CD4-positive, alpha-beta T cell treated with Interleukin-15 for 4 hours (primary cell): ENCODE results near the gene MFGE8.
"Not testable (repeated sequence)": the region's sequence is repeated elsewhere in the genome, so short reads cannot be mapped to it uniquely, and the experiment has no call there.

ENCODE experiments used
- DNase-seq: peaks from one replicate; pipeline ENCODE4 v3.0.0-alpha.2; 2020; ENCODE audit warnings: low spot score

MFGE8 gene

DNA sequence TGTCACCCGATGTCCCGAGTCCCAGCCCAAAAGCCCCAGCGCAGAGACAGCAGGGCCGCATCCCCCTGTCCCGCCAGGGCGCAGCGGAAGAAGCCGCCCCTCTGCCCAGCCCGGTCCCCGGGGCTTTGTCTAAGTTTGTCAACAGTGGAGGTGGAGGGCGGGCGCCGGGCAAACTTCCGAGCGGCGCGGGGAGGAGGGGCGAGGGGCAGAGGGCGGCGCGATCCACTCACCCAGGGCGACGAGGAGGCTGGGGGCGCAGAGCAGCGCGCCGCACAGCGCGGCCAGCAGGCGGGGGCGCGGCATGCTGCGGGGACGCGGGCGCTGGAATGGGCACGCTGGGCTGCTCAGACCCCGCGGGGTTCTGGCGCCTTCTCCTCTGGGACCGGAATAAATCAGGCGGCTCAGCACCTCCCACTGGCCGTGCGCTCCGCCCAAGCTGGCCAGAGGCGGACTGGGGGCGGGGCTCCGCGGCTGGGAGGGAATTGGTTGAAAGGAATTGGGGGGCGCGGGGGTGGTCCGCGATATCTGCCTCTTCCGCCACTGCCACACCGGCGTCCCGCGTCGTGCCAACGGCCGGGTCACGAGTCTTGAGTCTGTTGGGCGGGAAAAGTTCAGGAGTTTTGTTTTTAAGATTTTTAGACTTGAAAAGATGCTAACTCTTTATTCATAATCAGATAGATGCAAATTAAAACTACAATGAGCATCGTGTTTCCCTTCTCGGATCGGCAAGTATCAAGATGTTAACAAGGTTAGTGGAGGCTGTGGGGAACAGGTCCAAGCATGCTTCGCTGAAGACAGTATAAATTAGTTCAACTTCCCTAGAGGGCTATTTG lies at the start of gene MFGE8:
MFGE8 (minus strand) TSS at position 363 of the 833 bp plus-strand sequence; CDS start at position 303, 60 bp downstream.
- DNase-seq = peak; percentile 55

DNA sequence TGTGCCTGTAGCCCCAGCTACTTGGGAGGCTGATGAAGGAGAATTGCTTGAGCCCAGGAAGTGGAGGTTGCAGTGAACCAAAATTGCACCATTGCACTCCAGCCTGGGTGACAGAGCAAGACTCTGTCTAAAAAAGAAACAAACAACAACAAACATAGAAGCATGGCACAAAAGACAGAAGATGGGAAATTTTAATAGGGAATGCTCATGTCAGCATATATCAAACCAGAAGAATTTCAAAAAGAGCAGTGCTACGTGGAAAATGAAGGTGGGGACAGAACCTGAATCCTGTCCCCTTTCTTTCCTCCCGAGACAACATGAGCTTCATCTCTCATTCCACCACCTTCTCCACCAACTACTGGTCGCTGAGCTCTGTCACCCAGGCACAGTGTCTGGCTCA lies 46.3 kb upstream of the MFGE8 start:
- DNase-seq = no peak

GRCh38 chr15:88956906-88957305 lies 43.7 kb upstream of the MFGE8 start:
- DNase-seq = no peak

- DNase-seq = no peak
These were observed 43.1 kb upstream of the MFGE8 start for GRCh38 chr15:88956263-88956662.

GRCh38 chr15:88954431-88955277 lies 41.5 kb upstream of the MFGE8 start:
- no peak for DNase-seq

DNA sequence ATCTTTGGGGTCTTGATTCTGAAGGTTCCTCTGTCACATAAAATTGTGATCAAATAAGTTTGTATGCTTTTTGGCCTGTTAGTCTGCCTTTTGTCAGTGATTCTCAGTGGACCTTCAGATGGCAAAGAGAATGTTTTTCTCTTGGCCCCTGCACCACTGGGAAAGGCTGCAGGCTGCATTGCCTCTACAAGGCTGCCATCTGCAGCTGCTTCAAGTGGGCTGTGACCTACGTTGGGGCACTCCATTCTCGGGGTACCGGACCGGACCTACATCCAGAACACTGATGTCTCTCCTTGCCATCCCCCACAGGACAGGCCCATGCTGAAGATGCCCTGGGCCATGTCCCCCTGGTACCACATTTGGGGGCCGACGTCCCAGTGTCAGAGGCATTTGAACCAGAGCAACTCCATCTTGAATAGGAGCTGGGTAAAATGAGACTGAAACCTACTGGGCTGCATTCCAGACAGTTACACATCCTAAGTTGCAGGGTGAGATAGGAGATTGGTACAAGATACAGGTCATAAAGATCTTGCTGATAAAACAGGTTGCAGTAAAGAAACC lies 37.5 kb upstream of the MFGE8 start:
- no peak for DNase-seq

GRCh38 chr15:88949734-88950400 lies 36.7 kb upstream of the MFGE8 start:
- no peak for DNase-seq

GRCh38 chr15:88940110-88940675 lies 27.0 kb upstream of the MFGE8 start:
- DNase-seq = no peak

- no peak for DNase-seq
These were observed 26.3 kb upstream of the MFGE8 start for GRCh38 chr15:88939486-88939806.

DNA sequence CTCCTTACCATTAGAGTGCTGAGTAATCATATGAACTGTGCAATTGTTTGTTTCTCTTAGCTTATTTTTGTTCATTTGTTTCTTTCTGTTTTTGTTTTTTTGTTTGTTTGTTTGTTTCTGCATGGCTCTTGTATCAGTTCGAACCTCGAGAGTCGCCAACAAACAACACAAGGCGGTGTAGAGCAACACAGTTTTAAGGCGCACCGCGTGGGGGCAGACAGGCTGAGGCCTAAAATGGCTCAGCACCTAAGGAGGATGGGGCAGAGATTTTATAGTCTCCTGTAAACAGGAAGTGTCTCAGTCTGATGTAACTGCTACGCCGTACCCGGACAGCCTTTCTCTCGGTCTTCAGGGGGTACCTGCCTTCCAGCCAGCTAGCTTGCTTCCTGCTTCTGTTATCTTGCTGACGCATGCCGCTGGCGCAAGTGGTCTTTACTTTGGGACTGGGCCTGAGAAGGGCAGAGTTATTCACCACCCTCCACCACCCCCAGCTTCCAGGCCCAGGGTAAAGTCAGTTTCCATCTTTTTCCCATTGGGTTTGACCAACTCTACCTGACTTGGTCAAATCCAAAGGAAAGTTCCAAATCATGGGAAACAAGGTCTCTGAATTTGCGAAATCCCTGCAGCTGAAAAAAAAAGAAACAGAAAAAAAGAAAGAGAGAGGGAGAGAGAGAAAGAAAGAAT lies 25.8 kb upstream of the MFGE8 start:
- no peak for DNase-seq

GRCh38 chr15:88934449-88934848 lies 21.3 kb upstream of the MFGE8 start:
- not testable (repeated sequence) for DNase-seq

DNA sequence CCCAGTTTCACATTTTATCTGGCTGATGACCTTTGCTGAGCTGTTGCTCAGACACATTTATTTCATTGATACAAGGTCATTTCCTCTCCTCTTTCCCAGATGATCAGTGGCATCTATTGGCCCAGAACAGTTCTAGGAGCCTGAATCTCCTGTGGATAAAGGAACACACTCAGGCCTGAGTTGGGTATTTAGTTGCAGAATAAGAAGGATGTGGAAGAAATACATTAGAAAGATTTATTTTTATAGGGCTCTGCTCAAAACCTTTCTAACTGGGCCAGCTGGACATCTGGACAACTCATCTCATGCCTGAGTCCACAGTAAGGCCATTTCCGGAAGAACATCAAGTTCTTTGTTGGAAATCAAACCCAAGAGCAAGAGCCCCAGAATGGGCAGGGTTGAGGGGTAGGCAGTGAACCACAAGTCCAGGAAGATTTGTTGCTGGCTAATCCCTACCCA lies 19.7 kb upstream of the MFGE8 start:
- DNase-seq = no peak

DNA sequence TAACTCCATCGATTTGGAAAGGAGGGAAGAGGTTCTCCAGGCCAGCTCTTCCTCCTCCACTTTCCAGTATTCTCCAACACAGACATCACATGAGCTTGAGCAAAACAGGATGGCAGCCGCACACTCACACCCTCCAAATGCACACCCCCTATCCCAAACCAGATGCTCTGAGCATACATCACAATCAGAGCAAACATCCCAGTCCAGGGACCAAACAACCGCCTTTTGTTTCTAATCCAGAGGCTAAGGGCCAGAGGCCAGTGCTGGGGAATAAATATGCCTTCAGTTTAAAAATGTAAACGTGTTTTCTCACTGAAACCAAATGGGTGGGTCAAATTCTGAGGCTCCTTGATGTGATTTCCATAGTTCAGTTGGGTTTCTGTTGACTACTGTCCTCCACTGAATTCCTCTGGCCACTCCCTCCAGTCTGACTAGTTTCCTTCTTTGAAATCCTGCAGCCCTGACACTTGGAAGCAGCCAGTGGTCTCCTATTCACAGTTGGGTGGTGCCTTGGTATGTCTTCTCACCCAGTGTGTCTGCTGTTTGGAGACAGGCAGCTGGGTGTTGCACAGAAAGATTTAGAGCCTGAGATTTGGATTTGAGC lies 19.2 kb upstream of the MFGE8 start:
- DNase-seq = no peak

DNA sequence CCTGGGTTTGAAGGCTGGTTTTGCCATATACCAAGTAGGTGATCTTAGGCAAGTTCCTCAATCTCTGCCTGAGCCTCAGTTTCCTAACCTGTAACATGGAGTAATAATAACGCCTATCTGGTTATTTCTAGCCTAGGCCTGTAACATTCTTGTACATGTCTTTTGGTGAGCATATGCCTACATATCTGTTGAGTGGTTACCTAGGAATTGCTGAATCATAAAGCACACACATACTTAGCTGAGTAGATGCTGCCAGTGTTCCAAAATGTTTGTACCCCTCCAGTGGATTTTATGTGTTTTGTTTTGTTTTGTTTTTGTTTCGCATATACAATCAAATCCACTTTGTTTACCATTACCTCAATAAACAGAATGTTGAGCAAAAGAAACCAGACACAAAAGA lies 17.4 kb upstream of the MFGE8 start:
- no peak for DNase-seq

- not testable (repeated sequence) for DNase-seq
These were observed 16.3 kb upstream of the MFGE8 start for GRCh38 chr15:88929358-88930098.

DNA sequence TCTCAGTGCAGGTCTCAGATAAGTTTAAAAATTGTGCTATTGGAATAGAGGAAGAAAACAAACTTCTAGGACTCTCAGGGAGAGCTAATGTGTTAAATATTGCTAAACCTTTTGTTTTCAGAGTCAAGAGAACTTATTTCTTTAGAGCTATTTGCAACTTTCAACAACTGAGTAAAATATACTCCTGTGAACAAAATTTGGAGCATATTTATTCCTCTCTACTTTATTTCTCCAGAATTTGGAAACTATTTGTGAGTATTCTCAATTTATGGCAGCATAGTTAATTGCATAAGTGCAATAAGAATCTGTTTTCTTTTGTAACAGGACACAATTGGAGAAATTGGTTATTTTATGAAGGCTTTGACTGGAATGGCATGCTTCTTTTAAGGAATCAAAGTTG lies 15.0 kb upstream of the MFGE8 start:
- DNase-seq = not testable (repeated sequence)

- DNase-seq = not testable (repeated sequence)
These were observed 12.5 kb upstream of the MFGE8 start for GRCh38 chr15:88925648-88926047.

DNA sequence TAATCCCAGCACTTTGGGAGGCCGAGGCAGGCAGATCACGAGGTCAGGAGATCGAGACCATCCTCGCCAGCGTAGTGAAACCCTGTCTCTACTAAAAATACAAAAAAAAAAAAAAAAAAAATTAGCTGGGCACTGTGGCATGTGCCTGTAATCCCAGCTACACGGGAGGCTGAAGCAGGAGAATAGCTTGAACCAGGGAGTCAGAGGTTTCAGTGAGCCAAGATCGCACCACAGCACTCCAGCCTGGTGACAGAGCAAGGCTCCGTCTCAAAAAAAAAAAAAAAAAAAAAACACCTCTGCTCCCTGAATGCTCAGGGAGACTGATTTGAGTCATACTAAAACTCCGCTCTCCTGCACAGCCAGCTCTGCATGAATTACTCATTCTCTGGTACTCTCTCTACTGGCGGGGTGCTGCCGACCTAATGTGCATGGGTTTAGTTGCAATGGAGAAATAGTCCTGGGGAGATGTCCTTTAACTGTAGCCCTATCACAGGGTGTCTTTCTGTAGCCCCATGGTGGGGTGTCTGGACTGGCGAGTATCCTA lies 7.8 kb upstream of the MFGE8 start:
- not testable (repeated sequence) for DNase-seq

DNA sequence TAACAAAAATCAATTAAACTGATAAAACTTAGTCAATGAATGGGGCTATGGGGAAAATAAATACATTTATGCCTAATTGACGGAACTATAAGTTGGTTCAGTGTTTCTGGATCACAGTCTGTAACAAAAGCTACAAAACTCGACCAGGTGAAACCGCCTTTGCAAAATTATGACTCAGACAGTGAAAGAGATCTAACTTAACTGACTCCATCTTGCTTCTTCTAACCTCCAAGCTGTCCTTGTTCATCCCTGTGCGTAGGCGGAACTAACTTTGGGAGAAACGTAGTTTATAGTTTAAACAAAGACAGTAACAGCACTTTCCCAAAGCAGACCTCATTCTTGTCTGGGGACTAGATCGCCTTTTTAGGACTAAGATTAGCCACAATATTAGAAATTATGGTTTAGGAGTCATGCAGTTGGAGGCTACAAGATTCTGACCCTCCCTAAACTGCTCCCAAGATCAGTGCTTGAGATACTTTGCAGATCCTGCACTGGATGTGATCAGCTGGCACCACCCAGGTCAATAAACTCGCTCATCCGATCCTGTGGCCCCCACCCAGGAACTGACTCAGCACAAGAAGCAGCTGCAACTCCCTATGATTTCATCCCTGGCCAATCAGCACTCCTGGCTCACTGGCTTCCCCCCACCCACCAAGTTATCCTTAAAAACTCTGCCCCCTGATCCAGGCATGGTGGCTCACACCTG lies 7.2 kb upstream of the MFGE8 start:
- no peak for DNase-seq
